D341Med (cell line): ENCODE measurements around the gene ARID1B.

ENCODE experiments used
- DNase-seq: peaks from one replicate; pipeline ENCODE4 v3.0.0; 2012; ENCODE audit warnings: low spot score

ARID1B gene

DNA sequence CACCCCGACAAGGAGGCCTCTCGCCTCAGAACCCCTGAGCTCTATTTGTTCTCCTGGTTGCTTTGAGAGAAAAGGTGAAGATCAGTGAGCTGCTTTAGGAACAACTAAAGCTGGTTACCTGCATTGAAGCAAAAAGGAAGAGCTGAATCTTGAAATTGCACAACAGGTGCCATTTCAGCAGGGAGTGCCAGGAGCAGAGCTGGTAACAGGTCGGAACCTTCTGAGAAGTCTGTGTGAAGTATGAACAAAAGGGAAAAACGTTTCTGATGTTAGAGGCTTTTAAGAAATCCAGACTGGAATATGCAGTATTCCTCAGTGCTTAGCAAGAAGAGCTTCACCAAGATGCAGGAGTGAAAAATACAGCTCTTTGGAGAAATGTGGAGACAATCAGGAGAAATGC lies 382.2 kb downstream of the ARID1B start:
- DNase-seq: no peak

- no peak for DNase-seq
These were observed 384.7 kb downstream of the ARID1B start for GRCh38 chr6:157161912-157162311.

- DNase-seq: no peak
These were observed 385.7 kb downstream of the ARID1B start for GRCh38 chr6:157162766-157163433.

DNA sequence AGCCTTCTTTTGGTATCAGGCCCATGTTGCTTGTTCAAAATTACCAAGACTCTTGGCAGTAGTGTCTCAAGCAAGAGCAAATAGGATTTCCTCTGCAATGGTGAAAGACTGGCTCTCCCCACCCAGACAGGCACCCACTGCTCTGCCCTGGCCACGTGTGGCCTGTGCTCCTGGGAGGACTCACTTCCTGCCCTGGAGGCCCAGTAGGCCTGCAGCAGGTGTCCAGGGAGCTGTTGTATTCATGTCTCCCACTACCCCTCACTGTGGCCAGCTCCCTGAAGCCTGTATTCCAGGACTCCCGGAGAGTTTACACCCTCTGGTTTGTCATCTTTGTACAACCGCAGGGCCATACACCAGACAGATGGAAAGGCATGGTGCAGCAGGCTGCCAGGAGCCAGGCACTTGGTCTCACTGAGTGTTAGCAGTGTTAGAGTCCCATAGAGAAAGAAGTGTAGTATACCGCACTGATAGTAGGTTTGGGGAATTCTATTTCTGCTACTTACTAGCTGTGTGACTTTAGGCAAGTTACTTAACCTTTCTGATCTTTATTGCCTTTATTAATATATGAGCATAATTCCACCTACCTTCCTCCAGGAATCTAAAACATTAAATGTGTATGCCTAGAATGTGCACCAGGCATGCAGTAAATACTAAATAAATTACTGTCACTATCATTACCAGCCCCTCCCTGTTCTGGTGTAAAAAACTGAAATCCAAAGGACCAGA lies 386.4 kb downstream of the ARID1B start:
- no peak for DNase-seq

DNA sequence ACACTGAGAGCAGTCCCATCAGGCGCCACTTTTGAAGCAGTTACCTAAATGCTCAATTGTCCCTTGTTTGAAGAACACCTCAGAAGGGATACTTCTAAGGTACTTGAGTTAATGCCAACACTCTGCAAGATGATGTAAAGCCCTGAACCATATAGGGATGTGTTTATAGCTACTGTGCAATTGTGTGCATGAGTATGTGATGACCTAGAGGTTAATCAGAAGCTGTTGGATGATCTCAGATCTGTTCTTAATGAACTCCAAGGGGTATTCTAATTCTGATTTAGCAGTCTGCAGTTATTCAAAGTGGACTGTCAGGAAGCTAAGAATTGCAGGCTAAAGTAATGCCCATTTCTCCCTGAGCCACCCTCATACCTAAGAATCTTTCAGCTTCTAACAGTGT lies 387.8 kb downstream of the ARID1B start:
- no peak for DNase-seq

DNA sequence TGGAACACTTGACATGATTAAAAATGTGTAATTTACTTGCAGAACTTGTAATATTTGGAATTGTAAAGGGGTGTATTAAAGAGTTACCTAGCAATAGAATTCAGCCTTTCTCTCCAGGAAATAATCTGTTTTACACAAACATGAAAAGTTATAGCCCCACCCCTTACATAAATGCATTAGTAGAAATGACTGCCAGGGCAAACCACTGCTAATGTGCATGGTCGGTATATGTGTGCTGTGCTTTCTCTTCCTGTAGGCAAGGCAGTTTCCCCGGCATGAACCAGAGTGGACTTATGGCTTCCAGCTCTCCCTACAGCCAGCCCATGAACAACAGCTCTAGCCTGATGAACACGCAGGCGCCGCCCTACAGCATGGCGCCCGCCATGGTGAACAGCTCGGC lies 389.6 kb downstream of the ARID1B start:
- DNase-seq: no peak

GRCh38 chr6:157167837-157168236 lies 390.7 kb downstream of the ARID1B start:
- DNase-seq: no peak

DNA sequence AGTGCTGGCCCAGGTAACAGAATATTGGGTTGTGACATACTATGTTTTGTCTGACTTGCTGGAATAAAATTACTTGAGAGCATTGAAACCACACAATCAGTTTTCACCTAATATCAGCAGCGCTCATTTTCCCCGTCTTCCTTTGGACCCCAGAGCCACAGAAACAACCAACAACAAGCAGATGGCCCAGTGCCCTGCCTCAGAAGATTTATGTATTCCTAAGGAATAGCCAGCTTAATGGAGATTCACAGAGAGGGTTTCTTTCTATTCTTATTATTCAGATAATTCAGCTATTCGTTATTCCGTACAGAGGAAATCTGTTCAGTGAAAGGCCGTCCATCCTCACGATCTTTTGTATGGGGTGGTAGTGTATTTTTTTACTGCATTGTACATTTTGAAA lies 391.3 kb downstream of the ARID1B start:
- DNase-seq: no peak

- DNase-seq: no peak
These were observed 392.0 kb downstream of the ARID1B start for GRCh38 chr6:157169226-157169625.

DNA sequence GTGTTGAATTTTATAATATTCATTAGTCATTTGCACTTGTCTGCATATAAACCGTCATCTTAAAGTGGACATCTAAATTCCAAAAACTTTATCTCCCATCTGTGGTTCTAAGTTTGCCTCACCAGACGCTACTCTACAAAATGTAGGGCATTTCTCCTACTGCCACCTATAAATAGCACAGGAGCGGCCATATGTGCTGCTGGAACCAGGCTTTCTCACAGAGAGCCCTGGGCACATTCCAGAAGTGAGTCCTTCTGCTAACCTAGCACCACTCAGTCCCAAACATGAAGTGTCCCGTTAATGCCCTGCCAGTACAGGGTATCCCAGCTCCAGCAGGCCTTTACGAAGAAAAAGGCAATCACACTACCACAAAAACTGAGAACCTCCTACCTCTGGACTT lies 392.5 kb downstream of the ARID1B start:
- no peak for DNase-seq

- DNase-seq: no peak
These were observed 393.4 kb downstream of the ARID1B start for GRCh38 chr6:157170535-157170934.

GRCh38 chr6:157171801-157172200 lies 394.6 kb downstream of the ARID1B start:
- no peak for DNase-seq

DNA sequence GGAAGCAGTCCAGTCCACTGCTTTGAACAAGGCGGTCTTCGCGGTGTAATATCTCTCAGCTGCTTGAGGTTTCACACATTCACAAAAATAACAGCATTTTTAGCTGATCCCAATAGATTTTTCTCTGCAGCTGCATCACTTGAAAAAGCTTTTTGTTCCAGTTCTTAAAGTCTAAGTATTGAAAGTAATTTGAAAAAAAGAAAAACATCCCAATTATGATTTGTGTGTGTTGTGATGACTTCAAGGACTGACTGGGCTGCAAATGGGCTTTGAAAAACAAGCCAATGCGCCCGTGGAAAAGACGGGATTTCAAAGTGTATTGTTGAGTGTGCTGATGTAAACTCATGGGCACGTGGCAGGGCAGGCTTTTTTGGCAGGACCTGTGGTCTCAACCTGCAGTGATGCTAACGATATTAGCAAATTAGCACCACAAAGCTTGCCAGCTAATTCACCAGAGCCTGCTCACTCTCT lies 395.1 kb downstream of the ARID1B start:
- DNase-seq: no peak

DNA sequence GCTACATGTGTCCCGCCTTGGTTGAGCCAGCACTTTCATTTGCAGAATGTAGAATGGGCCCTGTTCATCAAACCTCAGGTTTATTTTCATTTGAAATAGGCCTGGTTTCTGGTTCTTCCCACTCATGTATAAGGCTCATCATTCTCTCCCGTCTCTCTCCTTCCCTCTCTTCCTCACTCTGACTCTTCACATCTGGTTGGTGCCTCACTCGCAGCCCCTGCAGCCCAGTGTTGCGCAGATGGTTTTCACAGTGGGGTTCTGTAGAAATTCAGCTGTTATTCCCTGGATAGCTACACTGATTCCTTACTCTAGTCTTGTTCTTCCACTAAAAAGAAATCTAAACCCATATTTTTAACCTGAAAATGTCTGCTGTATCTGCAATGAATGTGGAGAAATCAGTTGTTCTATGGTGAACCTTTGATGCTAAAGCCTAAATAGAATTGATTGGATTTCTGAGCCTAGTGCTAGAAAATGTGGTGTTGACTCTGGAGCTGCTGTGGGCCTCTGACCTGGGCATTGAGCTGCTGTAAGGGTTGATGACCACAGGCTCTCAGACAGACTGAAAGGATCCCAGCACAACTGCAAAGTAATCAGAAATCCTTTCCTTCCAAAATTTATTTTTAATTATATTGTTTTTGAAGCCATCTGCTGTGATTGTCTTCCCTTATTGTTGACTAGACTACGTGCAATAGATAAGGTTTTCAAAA lies 395.8 kb downstream of the ARID1B start:
- DNase-seq: no peak

- DNase-seq: no peak
These were observed 396.6 kb downstream of the ARID1B start for GRCh38 chr6:157173776-157174175.

DNA sequence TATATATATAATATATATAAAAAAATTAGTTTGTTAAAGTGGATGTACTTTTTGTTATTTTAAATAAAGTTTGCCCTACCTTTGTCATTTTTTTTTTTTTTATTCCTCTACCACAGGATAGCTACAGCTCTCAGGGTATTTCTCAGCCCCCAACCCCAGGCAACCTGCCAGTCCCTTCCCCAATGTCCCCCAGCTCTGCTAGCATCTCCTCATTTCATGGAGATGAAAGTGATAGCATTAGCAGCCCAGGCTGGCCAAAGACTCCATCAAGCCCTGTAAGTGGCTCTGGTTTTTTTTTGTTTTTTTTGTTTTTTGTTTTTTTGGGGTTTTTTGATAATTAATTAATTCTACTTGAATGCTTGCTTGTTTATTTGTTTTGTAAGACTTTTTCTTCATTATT lies 397.6 kb downstream of the ARID1B start:
- DNase-seq: no peak

DNA sequence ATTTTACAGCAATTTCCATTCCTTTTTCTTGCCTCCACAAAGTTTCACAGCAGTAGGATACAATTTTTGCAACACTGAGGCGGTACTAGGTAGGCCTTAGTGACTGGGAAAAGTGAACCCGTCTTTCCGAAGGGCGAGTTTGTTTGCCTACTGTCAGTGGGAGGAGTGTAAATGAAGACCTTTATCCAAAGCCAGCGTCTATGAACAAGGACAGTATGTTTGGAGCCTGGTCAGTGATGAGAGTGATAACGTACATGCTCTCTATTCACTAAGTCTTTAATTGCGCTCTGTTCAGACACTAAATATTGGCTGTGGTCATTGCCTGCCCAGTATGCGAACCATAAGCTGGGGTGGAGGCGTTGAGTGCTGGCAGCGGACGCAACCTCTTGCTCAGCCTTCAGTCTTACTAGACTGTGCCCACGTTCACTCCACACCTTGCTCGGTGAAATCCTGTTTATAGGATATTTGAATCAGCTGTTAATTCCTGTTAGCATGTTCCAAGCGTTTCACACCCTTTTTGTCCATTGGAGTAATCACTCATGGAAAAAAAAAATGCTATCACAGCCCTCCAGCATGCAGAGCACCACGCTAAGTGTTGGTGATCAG lies 400.7 kb downstream of the ARID1B start:
- no peak for DNase-seq

DNA sequence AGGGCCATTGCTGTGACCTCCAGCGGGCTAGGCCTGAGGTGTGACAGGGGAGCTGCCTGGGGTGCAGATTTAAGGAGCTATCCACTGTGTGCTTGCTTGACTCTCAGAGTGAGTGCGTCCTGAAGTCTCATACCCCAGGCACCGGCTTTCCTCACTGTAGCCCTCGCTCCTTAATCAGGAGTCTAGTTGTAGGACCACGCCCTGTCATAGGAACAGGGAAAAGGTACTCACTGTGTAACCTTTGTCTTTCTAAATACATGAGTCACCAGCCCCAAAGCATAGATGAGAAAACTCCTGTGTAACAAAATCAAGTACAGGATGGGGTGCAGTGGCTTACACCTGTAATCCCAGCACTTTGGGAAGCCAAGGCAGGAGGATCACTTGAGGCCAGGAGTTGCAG lies 404.5 kb downstream of the ARID1B start:
- DNase-seq: no peak

- no peak for DNase-seq
These were observed 405.5 kb downstream of the ARID1B start for GRCh38 chr6:157182503-157183264.

DNA sequence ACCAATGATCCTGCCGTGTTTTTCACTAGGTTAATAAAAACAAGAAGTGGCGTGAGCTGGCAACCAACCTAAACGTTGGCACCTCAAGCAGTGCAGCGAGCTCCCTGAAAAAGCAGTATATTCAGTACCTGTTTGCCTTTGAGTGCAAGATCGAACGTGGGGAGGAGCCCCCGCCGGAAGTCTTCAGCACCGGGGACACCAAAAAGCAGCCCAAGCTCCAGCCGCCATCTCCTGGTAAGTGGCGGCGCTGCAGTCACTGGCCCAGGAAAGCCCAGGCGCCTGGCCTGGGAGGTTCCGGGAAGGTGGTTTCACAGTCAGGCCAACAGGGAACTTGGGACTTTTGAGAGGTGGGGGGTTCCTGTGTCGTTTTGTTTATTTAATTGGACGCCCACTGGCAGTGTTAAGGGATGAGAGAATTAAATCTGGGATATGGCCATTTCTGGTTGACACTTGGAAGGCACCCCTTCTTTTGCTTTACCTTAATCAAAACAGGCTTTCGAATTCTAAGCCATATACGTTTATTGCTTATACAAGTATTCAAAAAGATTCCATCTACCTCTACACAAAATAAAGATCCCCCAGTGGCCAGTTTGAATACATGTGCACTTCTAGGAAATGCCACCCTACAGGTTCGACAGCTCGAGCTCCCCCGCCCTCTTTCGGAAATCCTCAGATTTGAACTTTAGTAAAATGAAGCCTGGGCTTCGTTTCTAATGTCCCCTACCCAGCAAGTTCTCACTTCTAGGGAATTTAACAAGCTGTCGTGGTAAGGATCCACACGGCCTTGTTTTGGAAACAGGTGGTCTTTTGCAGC lies 407.2 kb downstream of the ARID1B start:
- peak; percentile 89 for DNase-seq

- DNase-seq: no peak
These were observed 408.0 kb downstream of the ARID1B start for GRCh38 chr6:157185171-157185570.
